Ecto neural progenitor cell (in vitro differentiated cells): ENCODE measurements around the gene ABHD3.
"Not testable (repeated sequence)": the region's sequence is repeated elsewhere in the genome, so short reads cannot be mapped to it uniquely, and the experiment has no call there.

Source experiments
- DNase-seq: peaks from one replicate; pipeline ENCODE4 v3.0.0-alpha.2; 2018; ENCODE audit warnings: low spot score

The ABHD3 gene

GRCh38 chr18:21703241-21703820, 1.2 kb downstream of the ABHD3 start:
- DNase-seq, result peak; percentile 45

GRCh38 chr18:21702602-21703001, 2.0 kb downstream of the ABHD3 start:
- DNase-seq, result no peak

- no peak for DNase-seq
These were observed 3.0 kb downstream of the ABHD3 start for GRCh38 chr18:21701621-21702020.

GRCh38 chr18:21700528-21701075, 4.0 kb downstream of the ABHD3 start:
- DNase-seq, result no peak

- DNase-seq, result no peak
These were observed 11.3 kb downstream of the ABHD3 start for GRCh38 chr18:21693322-21693721.

GRCh38 chr18:21689736-21690135, 14.8 kb downstream of the ABHD3 start:
- no peak for DNase-seq

- DNase-seq, result no peak
These were observed 18.1 kb downstream of the ABHD3 start for GRCh38 chr18:21686282-21687105.

GRCh38 chr18:21685556-21685981, 19.0 kb downstream of the ABHD3 start:
- DNase-seq, result not testable (repeated sequence)

GRCh38 chr18:21684731-21685130, 19.8 kb downstream of the ABHD3 start:
- no peak for DNase-seq

- DNase-seq, result no peak
These were observed 22.1 kb downstream of the ABHD3 start for GRCh38 chr18:21682371-21683051.

GRCh38 chr18:21680161-21680560, 24.4 kb downstream of the ABHD3 start:
- DNase-seq, result no peak

GRCh38 chr18:21678859-21679258, 25.7 kb downstream of the ABHD3 start:
- DNase-seq, result no peak

- not testable (repeated sequence) for DNase-seq
These were observed 29.2 kb downstream of the ABHD3 start for GRCh38 chr18:21675354-21675753.

- no peak for DNase-seq
These were observed 31.9 kb downstream of the ABHD3 start for GRCh38 chr18:21672521-21673267.

- DNase-seq, result no peak
These were observed 34.8 kb downstream of the ABHD3 start for GRCh38 chr18:21669736-21670285.

GRCh38 chr18:21664069-21664468, 40.5 kb downstream of the ABHD3 start:
- no peak for DNase-seq

GRCh38 chr18:21663578-21663977, 41.0 kb downstream of the ABHD3 start:
- DNase-seq, result no peak

- DNase-seq, result no peak
These were observed 42.0 kb downstream of the ABHD3 start for GRCh38 chr18:21662581-21662980.

GRCh38 chr18:21660078-21660477, 44.5 kb downstream of the ABHD3 start:
- DNase-seq, result no peak

GRCh38 chr18:21656402-21656801, 48.2 kb downstream of the ABHD3 start:
- DNase-seq, result no peak

GRCh38 chr18:21653361-21653760, 51.2 kb downstream of the ABHD3 start:
- DNase-seq, result no peak

- no peak for DNase-seq
These were observed 52.5 kb downstream of the ABHD3 start for GRCh38 chr18:21652073-21652472.
